ENCODE measurements around the gene TSPAN4. TPM values are rescaled to one million over a fixed set of nuclear protein-coding genes. Genes with fewer than 3 reads are reported as not detected.

Gene TSPAN4
- total RNA-seq, 2 experiments from 2014 or later, result 1.6 to 2.0 TPM

DNA sequence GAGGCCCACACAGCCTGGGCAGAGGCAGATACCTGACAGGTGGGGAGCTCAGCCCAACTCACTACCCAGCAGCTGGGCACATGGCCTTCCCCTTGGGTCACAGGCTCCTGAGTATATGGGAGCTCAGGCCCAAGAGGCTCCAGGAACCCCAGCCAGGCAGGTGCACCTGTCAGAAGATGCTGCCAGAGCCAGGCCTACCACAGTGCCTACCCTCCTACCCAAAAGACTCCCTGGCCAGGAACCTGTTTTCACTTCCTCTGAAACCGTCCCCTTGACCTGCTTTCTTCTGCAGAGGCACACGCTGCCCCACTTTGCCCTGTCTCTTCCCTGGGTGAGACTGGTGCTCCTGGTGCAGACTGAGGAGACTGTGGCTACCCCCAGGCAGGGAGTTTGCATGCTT lies 65.0 kb downstream of the TSPAN4 start:
- no peaks in the 10 kb centered on the region for H3K9me3 Mint-ChIP-seq
- H3K4me1 ChIP-seq (ENCODE audit: insufficient read depth, low read length), result peaks cover 21% of the 10 kb centered on the region
- CTCF ChIA-PET, result no interaction called here
- POLR2A ChIA-PET, result interaction anchor here (0.6 kb wide), 1 partner anchor 47 kb away, joined by 3 read pairs; no protein-coding TSS in a partner anchor
- H3K4me1 Mint-ChIP-seq (ENCODE audit: low read depth), result peaks cover 16% of the 10 kb centered on the region
- no peak overlapping the region for H3K27ac ChIP-seq (ENCODE audit: low read depth in 1 of 2, low read length in 2 of 2)
- no peaks in the 10 kb centered on the region for H3K27me3 ChIP-seq (ENCODE audit: control insufficient read depth in 1 of 2, insufficient read depth in 2 of 2, low read length in 2 of 2)
- H3K9me3 ChIP-seq (ENCODE audit: control insufficient read depth in 1 of 2, insufficient read depth in 1 of 2, low read length in 2 of 2), result no peaks in the 10 kb centered on the region
- peaks cover 26% of the 10 kb centered on the region for H3K36me3 ChIP-seq (ENCODE audit: insufficient read depth, low read length)
- H3K27ac Mint-ChIP-seq, result no peak overlapping the region
- intact Hi-C loops (cut with DNase I, micrococcal nuclease), result no loop called here
- TF ChIP-seq, protein P1, sequence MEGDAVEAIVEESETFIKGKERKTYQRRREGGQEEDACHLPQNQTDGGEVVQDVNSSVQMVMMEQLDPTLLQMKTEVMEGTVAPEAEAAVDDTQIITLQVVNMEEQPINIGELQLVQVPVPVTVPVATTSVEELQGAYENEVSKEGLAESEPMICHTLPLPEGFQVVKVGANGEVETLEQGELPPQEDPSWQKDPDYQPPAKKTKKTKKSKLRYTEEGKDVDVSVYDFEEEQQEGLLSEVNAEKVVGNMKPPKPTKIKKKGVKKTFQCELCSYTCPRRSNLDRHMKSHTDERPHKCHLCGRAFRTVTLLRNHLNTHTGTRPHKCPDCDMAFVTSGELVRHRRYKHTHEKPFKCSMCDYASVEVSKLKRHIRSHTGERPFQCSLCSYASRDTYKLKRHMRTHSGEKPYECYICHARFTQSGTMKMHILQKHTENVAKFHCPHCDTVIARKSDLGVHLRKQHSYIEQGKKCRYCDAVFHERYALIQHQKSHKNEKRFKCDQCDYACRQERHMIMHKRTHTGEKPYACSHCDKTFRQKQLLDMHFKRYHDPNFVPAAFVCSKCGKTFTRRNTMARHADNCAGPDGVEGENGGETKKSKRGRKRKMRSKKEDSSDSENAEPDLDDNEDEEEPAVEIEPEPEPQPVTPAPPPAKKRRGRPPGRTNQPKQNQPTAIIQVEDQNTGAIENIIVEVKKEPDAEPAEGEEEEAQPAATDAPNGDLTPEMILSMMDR (IDR thresholded peaks at IDR 0.05), result no peak
- ATAC-seq (ENCODE audit: poor library complexity), result no peak
- H3K27me3 Mint-ChIP-seq, result no peaks in the 10 kb centered on the region
- DNase-seq, result no peak
- H3K4me3 ChIP-seq (ENCODE audit: low read length), result no peak overlapping the region
- H3K36me3 Mint-ChIP-seq (ENCODE audit: low read depth), result peaks cover 29% of the 10 kb centered on the region
- peak overlapping the region; percentile 72 for H3K4me3 Mint-ChIP-seq

DNA sequence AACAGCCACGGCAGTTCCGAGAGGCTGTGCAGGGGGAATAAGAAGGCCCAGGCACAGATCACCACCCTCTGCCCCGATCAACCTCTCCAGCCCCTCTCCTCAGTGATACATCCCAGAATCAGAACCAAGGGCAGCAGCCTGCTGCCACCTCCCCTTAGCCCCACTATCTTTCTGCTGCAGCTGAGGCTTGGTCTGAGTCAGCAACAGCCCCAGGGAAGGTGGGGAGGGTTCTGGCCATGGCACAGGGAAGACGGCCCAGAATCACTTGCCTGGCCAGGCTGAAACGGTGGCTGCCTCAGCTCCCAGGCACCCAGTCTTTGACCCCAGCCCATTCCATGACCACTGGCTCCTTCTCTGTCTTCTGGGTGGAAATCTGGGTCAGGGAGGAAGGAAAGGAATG lies 65.6 kb downstream of the TSPAN4 start:
- Mint-ChIP-seq H3K27me3 (no peaks in the 10 kb centered on the region), H3K27ac (no peak overlapping the region), H3K4me1 (ENCODE audit: low read depth) (peaks cover 16% of the 10 kb centered on the region), H3K4me3 (peak overlapping the region; percentile 72), H3K36me3 (ENCODE audit: low read depth) (peaks cover 23% of the 10 kb centered on the region), H3K9me3 (no peaks in the 10 kb centered on the region)
- ChIA-PET CTCF (no interaction called here), POLR2A (no interaction called here)
- Histone ChIP-seq H3K4me3 (ENCODE audit: low read length) (no peak overlapping the region), H3K27me3 (ENCODE audit: control insufficient read depth in 1 of 2, insufficient read depth in 2 of 2, low read length in 2 of 2) (no peaks in the 10 kb centered on the region), H3K4me1 (ENCODE audit: insufficient read depth, low read length) (peaks cover 21% of the 10 kb centered on the region), H3K27ac (ENCODE audit: low read depth in 1 of 2, low read length in 2 of 2) (no peak overlapping the region), H3K9me3 (ENCODE audit: control insufficient read depth in 1 of 2, insufficient read depth in 1 of 2, low read length in 2 of 2) (no peaks in the 10 kb centered on the region), H3K36me3 (ENCODE audit: insufficient read depth, low read length) (peaks cover 20% of the 10 kb centered on the region)
- no peak for DNase-seq
- TF ChIP-seq, protein P1 (IDR thresholded peaks at IDR 0.05), result no peak
- no peak for ATAC-seq (ENCODE audit: poor library complexity)
- intact Hi-C loops (cut with DNase I, micrococcal nuclease), result no loop called here

DNA sequence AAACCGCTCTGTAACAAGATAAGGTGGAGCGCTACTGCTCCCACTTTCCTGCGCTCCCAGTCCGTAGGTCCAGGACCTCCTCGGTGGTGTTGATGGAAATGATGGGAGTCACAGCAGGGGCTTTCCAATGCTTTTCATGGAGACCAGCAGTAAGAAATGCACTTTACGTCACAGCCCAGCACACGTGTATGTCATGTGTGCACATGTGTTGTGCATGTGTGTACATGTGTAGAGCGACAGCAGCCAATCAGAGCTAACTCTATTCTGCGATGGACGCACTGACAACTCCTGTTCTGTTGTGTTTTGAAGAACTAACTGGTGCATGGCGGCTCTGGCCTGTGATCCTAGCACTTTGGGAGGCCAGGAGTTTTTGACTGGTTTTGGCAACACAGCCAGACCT lies 66.8 kb downstream of the TSPAN4 start:
- H3K9me3 Mint-ChIP-seq, result no peaks in the 10 kb centered on the region
- H3K4me1 Mint-ChIP-seq (ENCODE audit: low read depth), result peaks cover 16% of the 10 kb centered on the region
- H3K36me3 Mint-ChIP-seq (ENCODE audit: low read depth), result peaks cover 13% of the 10 kb centered on the region
- intact Hi-C loops (cut with DNase I, micrococcal nuclease), result no loop called here
- ATAC-seq (ENCODE audit: poor library complexity) (no peak), DNase-seq (no peak)
- peak overlapping the region; percentile 95 for H3K4me3 Mint-ChIP-seq
- no peak overlapping the region for H3K27ac ChIP-seq (ENCODE audit: low read depth in 1 of 2, low read length in 2 of 2)
- H3K36me3 ChIP-seq (ENCODE audit: insufficient read depth, low read length), result peaks cover 11% of the 10 kb centered on the region
- TF ChIP-seq, protein P1 (IDR thresholded peaks at IDR 0.05), result no peak
- H3K27ac Mint-ChIP-seq, result no peak overlapping the region
- H3K4me1 ChIP-seq (ENCODE audit: insufficient read depth, low read length), result peaks cover 21% of the 10 kb centered on the region
- no peak overlapping the region for H3K4me3 ChIP-seq (ENCODE audit: low read length)
- no peaks in the 10 kb centered on the region for H3K9me3 ChIP-seq (ENCODE audit: control insufficient read depth in 1 of 2, insufficient read depth in 1 of 2, low read length in 2 of 2)
- POLR2A ChIA-PET, result interaction anchor here (1.1 to 1.3 kb wide), 2 partner anchors 9 to 10 kb away, joined by 3 to 5 read pairs; no protein-coding TSS in a partner anchor
- H3K27me3 Mint-ChIP-seq, result no peaks in the 10 kb centered on the region
- H3K27me3 ChIP-seq (ENCODE audit: control insufficient read depth in 1 of 2, insufficient read depth in 2 of 2, low read length in 2 of 2), result no peaks in the 10 kb centered on the region
- CTCF ChIA-PET, result interaction anchor here (1.6 kb wide), 1 partner anchor 16 kb away, joined by 5 read pairs; no protein-coding TSS in a partner anchor

Data from CD4-positive, alpha-beta T cell (primary cell).